ENCODE results near the gene OPRD1. TPM values are rescaled to one million over a fixed set of nuclear protein-coding genes. Genes with fewer than 3 reads are reported as not detected.
"Not testable (repeated sequence)": the region's sequence is repeated elsewhere in the genome, so short reads cannot be mapped to it uniquely, and the experiment has no call there.

OPRD1 gene
- total and polyA plus RNA-seq, 2 experiments from 2014 or later: 0.07 to 0.08 TPM

GRCh38 chr1:28836421-28836956 is 24.5 kb downstream of the OPRD1 start:
- WGBS (ENCODE audit: low lambda C conversion rate, missing lambda C conversion rate): 97% methylated on average over 15 of the region's 15 CpGs
- H3K79me2 ChIP-seq: no peaks in the 10 kb centered on the region
- TF ChIP-seq EZH2 (IDR thresholded peaks at IDR 0.05; ENCODE audit: borderline replicate concordance) (no peak), EZH2phosphoT487 (IDR thresholded peaks at IDR 0.05; ENCODE audit: low read depth, severe bottlenecking, unreplicated experiment) (no peak), CTCF (IDR thresholded peaks at IDR 0.05; ENCODE audit: poor library complexity) (no peak)
- H3K27me3 ChIP-seq: no peaks in the 10 kb centered on the region
- H3K36me3 ChIP-seq (replicated peaks; ENCODE audit: insufficient read depth, low read depth): no peaks in the 10 kb centered on the region
- no peak overlapping the region for H3K4me2 ChIP-seq
- no peak overlapping the region for H2AFZ ChIP-seq
- H4K20me1 ChIP-seq (ENCODE audit: insufficient read depth, poor library complexity, severe bottlenecking): no peaks in the 10 kb centered on the region
- no peak overlapping the region for H3K27ac ChIP-seq
- no peaks in the 10 kb centered on the region for H3K9me2 ChIP-seq (replicated peaks; ENCODE audit: insufficient read depth)
- H3K9me3 ChIP-seq (ENCODE audit: low read depth): no peaks in the 10 kb centered on the region
- no peak overlapping the region for H3K4me3 ChIP-seq
- no peak for DNase-seq (ENCODE audit: low spot score)
- no peaks in the 10 kb centered on the region for H3K4me1 ChIP-seq (ENCODE audit: insufficient read depth)

- DNase-seq (ENCODE audit: low spot score): no peak
- H3K27me3 ChIP-seq: no peaks in the 10 kb centered on the region
- H3K36me3 ChIP-seq (replicated peaks; ENCODE audit: insufficient read depth, low read depth): no peaks in the 10 kb centered on the region
- no peaks in the 10 kb centered on the region for H3K9me3 ChIP-seq (ENCODE audit: low read depth)
- H3K4me2 ChIP-seq: no peak overlapping the region
- WGBS (ENCODE audit: low lambda C conversion rate, missing lambda C conversion rate): 89% methylated on average over 8 of the region's 8 CpGs
- no peak overlapping the region for H3K27ac ChIP-seq
- H3K4me3 ChIP-seq: no peak overlapping the region
- H3K79me2 ChIP-seq: no peaks in the 10 kb centered on the region
- no peaks in the 10 kb centered on the region for H3K4me1 ChIP-seq (ENCODE audit: insufficient read depth)
- TF ChIP-seq CTCF (IDR thresholded peaks at IDR 0.05; ENCODE audit: poor library complexity): no peak
- no peak overlapping the region for H2AFZ ChIP-seq
- H3K9me2 ChIP-seq (replicated peaks; ENCODE audit: insufficient read depth): no peaks in the 10 kb centered on the region
- no peaks in the 10 kb centered on the region for H4K20me1 ChIP-seq (ENCODE audit: insufficient read depth, poor library complexity, severe bottlenecking)
Measured at GRCh38 chr1:28840928-28841544, 29.1 kb downstream of the OPRD1 start.

- Histone ChIP-seq H3K9me3 (ENCODE audit: low read depth) (no peaks in the 10 kb centered on the region), H3K4me2 (no peak overlapping the region), H2AFZ (no peak overlapping the region)
Measured at GRCh38 chr1:28845786-28846543, 34.0 kb downstream of the OPRD1 start.

GRCh38 chr1:28847207-28847606 is 35.2 kb downstream of the OPRD1 start:
- H4K20me1 ChIP-seq (ENCODE audit: insufficient read depth, poor library complexity, severe bottlenecking); H2AFZ ChIP-seq; DNase-seq (ENCODE audit: low spot score); H3K27me3 ChIP-seq; H3K27ac ChIP-seq; H3K4me3 ChIP-seq; H3K9me3 ChIP-seq (ENCODE audit: low read depth); H3K4me1 ChIP-seq (ENCODE audit: insufficient read depth); H3K36me3 ChIP-seq (replicated peaks; ENCODE audit: insufficient read depth, low read depth); H3K4me2 ChIP-seq; H3K79me2 ChIP-seq; H3K9me2 ChIP-seq (replicated peaks; ENCODE audit: insufficient read depth): not testable (repeated sequence)
- WGBS (ENCODE audit: low lambda C conversion rate, missing lambda C conversion rate): 87% methylated on average over 6 of the region's 6 CpGs

More at GRCh38 chr1:28845786-28846543, 34.0 kb downstream of the OPRD1 start:
- Histone ChIP-seq H3K79me2 (no peaks in the 10 kb centered on the region), H4K20me1 (ENCODE audit: insufficient read depth, poor library complexity, severe bottlenecking) (no peaks in the 10 kb centered on the region), H3K4me3 (no peak overlapping the region), H3K9me2 (replicated peaks; ENCODE audit: insufficient read depth) (no peaks in the 10 kb centered on the region), H3K4me1 (ENCODE audit: insufficient read depth) (no peaks in the 10 kb centered on the region), H3K27ac (no peak overlapping the region), H3K36me3 (replicated peaks; ENCODE audit: insufficient read depth, low read depth) (no peaks in the 10 kb centered on the region), H3K27me3 (no peaks in the 10 kb centered on the region)
- DNase-seq (ENCODE audit: low spot score): no peak
- 65% methylated on average over 8 of the region's 8 CpGs for WGBS (ENCODE audit: low lambda C conversion rate, missing lambda C conversion rate)
- peak; percentile 19 for TF ChIP-seq CTCF (IDR thresholded peaks at IDR 0.05; ENCODE audit: poor library complexity)
- TF ChIP-seq EZH2 (IDR thresholded peaks at IDR 0.05; ENCODE audit: borderline replicate concordance): no peak
- TF ChIP-seq EZH2phosphoT487 (IDR thresholded peaks at IDR 0.05; ENCODE audit: low read depth, severe bottlenecking, unreplicated experiment): no peak
